ENCODE data around the gene KRT2. TPM values are rescaled to one million over a fixed set of nuclear protein-coding genes. Genes with fewer than 3 reads are reported as not detected.

Gene KRT2
- total and polyA plus RNA-seq, 2 of the 8 experiments (the other 6 are each of a cell fraction or from before 2014, with no cell fraction given): not detected

DNA sequence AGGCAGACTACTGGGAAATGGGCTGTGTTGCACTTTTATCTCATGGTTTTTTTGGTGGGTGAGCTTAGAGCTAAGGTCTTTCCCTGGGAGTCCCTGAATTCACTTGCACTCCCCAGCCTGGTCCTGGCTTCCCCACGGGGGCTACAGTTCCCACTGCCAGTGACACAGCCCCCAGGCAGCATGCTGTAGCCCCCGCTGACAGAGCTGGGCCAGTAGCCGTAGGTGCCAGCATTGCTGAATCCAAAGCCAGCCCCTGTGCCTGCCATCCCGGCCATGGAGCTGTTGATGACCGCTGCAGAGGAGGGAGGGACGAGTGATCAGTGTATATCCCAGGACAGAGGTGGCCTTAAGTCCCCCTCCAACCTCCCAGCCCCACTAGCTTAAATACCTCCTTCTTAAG is 43.9 kb downstream of the KRT2 start (continued):
- TF ChIP-seq CHD1 (IDR thresholded peaks at IDR 0.05; ENCODE audit: low read depth, low read length): no peak
